Upper lobe of left lung (tissue), 4 donors: Measurements from ENCODE around the gene DIDO1.

ENCODE experiments used
- EP300 ChIP-seq, 4 donors: sonication (generic); formaldehyde crosslinking; IDR thresholded peaks; one replicate each; pipeline ENCODE4 v1.5.1; 2017; ENCODE audit warnings: antibody characterized with exemption in 4 of 4, control low read depth in 2 of 4
- POLR2A ChIP-seq, 4 donors: fragments of 450-650 bp; IDR thresholded peaks; one replicate each; pipeline ENCODE4 v1.5.1; 2016 to 2017; ENCODE audit warnings: antibody characterized with exemption in 4 of 4, mild to moderate bottlenecking in 2 of 4
- POLR2AphosphoS5 ChIP-seq, 2 donors: sonication (generic); formaldehyde crosslinking; IDR thresholded peaks; one replicate each; pipeline ENCODE4 v1.5.1; 2017; ENCODE audit warnings: antibody characterized with exemption in 2 of 2
- TF ChIP-seq, protein P1 (sequence below), 6 experiments: fragments of 450-650 bp in 4 of 6; fragments of 200-600 bp in 2 of 6; sonication (generic) in 2 of 6; IDR thresholded peaks; one replicate each; pipeline ENCODE4 v1.5.1; 2016 to 2019; ENCODE audit warnings: antibody characterized with exemption in 6 of 6

DNA sequence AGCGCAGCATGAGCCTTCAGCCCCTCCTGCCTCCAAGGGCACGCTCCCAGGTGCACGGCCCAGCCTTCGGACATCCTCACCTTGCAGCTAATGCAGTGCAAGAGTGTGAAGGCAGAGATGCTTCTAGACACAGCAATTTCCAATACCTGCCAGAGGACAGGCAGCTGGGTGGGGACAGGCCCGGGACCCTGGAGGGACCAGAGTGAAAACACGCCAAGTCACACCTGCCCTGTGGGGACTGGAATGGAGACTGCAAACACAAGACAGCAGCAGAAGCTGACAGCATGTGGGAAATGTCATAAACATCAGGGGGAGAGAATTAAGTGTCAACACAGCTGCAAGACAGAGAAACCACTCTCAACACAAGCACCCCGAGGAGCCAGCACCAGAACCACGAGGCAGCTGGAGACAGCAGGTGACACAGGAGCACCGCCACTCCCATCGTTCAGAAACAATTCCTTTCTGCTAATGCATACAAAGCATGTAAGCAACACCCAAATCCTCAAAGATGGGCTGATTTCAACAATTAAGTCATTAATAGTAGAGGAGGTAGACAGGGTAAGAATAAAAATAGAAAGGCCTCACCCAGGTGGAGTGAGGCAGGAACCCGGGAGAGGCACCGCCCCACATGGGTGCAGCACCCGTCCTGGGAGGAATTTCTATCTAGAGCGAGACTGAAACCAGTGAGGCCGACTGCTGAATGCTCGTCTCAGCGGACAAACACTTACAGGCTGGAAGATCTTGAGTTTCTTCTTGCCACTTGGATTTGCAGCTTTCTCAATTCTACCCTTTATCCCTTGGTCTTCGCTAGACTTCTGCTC is 17.1 kb downstream of the DIDO1 start:
- no peak for TF ChIP-seq POLR2AphosphoS5 (IDR thresholded peaks at IDR 0.05)
- TF ChIP-seq, protein P1, sequence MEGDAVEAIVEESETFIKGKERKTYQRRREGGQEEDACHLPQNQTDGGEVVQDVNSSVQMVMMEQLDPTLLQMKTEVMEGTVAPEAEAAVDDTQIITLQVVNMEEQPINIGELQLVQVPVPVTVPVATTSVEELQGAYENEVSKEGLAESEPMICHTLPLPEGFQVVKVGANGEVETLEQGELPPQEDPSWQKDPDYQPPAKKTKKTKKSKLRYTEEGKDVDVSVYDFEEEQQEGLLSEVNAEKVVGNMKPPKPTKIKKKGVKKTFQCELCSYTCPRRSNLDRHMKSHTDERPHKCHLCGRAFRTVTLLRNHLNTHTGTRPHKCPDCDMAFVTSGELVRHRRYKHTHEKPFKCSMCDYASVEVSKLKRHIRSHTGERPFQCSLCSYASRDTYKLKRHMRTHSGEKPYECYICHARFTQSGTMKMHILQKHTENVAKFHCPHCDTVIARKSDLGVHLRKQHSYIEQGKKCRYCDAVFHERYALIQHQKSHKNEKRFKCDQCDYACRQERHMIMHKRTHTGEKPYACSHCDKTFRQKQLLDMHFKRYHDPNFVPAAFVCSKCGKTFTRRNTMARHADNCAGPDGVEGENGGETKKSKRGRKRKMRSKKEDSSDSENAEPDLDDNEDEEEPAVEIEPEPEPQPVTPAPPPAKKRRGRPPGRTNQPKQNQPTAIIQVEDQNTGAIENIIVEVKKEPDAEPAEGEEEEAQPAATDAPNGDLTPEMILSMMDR (IDR thresholded peaks at IDR 0.05), result no peak
- no peak for TF ChIP-seq POLR2A (IDR thresholded peaks at IDR 0.05)
- no peak for TF ChIP-seq EP300 (IDR thresholded peaks at IDR 0.05)
